SU-DHL-6 (cell line): ENCODE results near the gene CPLX3.

Experiments used
- CTCF ChIP-seq: fragments of 200-600 bp; sonication (generic); IDR thresholded peaks from one replicate; pipeline ENCODE4 v1.5.1; 2017; ENCODE audit warnings: antibody characterized with exemption, mild to moderate bottlenecking, low read length, moderate library complexity; ENCODE audit not compliant: insufficient read depth, poor library complexity, severe bottlenecking
- EZH2phosphoT487 ChIP-seq: fragments of 200-600 bp; sonication (generic), shearing (Covaris generic); conservative IDR thresholded peaks from 2 replicates; pipeline ENCODE4 v1.6.1; 2018; ENCODE audit warnings: mild to moderate bottlenecking, antibody characterized with exemption, low read length, moderate library complexity, mixed read lengths

GRCh38 chr15:74795966-74796625 is 30.3 kb upstream of the CPLX3 start:
- TF ChIP-seq CTCF (no peak), EZH2phosphoT487 (no peak)
